ENCODE data around the gene RPS6KA5. TPM values are rescaled to one million over a fixed set of nuclear protein-coding genes. Genes with fewer than 3 reads are reported as not detected.
A peak's percentile ranks its signal among the peaks of the same experiment; 100 is the strongest.
"Not testable (repeated sequence)": the region's sequence is repeated elsewhere in the genome, so short reads cannot be mapped to it uniquely, and the experiment has no call there.

The RPS6KA5 gene
- total RNA-seq, 2 experiments from 2014 or later, result 28.0 to 29.8 TPM

DNA sequence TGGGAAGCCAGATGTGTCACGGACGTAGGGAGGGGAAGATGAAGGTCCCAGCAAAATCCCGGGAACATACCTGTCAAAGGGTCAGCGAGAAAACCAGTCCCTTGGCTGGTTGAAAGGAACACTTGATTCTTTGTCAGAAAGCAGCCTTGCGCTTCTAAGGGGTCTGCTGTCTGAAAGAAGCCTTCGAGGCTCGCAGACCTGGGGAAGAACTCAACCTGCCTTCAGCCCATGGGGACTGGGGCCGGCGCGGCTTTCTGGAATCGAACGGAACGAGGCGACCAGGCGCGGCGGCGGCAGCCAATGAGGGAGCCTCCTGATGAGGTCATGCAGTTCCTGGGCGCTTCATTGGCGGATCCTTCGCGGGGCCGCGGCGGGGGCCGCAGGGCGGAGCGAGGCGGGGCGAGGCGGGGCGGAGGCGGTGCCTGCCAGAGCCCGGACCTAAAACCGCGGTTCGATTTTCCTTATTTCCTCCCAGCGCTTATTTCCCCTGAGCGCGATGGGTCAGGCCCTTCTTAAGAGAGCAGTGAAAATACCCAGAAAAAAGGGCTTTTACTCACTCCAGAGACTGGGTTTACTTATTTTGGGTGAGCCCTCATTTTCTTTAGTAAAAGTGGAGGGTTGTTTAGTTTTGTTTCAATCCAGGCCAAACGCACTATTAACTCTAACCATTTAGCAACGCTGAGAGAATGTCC is 232.4 kb downstream of the RPS6KA5 start:
- Histone ChIP-seq H3K4me1 (ENCODE audit: insufficient read depth, low read length) (peaks cover 17% of the 10 kb centered on the region), H3K4me3 (ENCODE audit: low read length) (peak overlapping the region; percentile 49), H3K27ac (ENCODE audit: low read depth in 1 of 2, low read length in 2 of 2) (peak overlapping the region in 1 of 2 donors; percentile 67), H3K36me3 (ENCODE audit: insufficient read depth, low read length) (no peaks in the 10 kb centered on the region), H3K27me3 (ENCODE audit: control insufficient read depth in 1 of 2, insufficient read depth in 2 of 2, low read length in 2 of 2) (no peaks in the 10 kb centered on the region), H3K9me3 (ENCODE audit: control insufficient read depth in 1 of 2, insufficient read depth in 1 of 2, low read length in 2 of 2) (peaks cover 9 to 18% of the 10 kb centered on the region in 2 experiments)
- ChIA-PET CTCF (no interaction called here), POLR2A (no interaction called here)
- DNase-seq (peak; percentile 76 to 95 (median 84)), ATAC-seq (ENCODE audit: poor library complexity) (peak; percentile 99)
- Mint-ChIP-seq H3K9me3 (peaks cover 2% of the 10 kb centered on the region), H3K36me3 (ENCODE audit: low read depth) (no peaks in the 10 kb centered on the region), H3K27ac (peak overlapping the region; percentile 64), H3K4me1 (ENCODE audit: low read depth) (peaks cover 18% of the 10 kb centered on the region), H3K27me3 (no peaks in the 10 kb centered on the region), H3K4me3 (peak overlapping the region; percentile 67)
- intact Hi-C loops (cut with DNase I, micrococcal nuclease), result loop anchor here (5.0 to 10.0 kb wide), 4 partner anchors 66 to 873 kb away; partner anchors contain the start of genes EFCAB11 (in 1 of the 2) and TDP1 (in 1 of the 2)
- TF ChIP-seq, protein P1, sequence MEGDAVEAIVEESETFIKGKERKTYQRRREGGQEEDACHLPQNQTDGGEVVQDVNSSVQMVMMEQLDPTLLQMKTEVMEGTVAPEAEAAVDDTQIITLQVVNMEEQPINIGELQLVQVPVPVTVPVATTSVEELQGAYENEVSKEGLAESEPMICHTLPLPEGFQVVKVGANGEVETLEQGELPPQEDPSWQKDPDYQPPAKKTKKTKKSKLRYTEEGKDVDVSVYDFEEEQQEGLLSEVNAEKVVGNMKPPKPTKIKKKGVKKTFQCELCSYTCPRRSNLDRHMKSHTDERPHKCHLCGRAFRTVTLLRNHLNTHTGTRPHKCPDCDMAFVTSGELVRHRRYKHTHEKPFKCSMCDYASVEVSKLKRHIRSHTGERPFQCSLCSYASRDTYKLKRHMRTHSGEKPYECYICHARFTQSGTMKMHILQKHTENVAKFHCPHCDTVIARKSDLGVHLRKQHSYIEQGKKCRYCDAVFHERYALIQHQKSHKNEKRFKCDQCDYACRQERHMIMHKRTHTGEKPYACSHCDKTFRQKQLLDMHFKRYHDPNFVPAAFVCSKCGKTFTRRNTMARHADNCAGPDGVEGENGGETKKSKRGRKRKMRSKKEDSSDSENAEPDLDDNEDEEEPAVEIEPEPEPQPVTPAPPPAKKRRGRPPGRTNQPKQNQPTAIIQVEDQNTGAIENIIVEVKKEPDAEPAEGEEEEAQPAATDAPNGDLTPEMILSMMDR (IDR thresholded peaks at IDR 0.05), result no peak

DNA sequence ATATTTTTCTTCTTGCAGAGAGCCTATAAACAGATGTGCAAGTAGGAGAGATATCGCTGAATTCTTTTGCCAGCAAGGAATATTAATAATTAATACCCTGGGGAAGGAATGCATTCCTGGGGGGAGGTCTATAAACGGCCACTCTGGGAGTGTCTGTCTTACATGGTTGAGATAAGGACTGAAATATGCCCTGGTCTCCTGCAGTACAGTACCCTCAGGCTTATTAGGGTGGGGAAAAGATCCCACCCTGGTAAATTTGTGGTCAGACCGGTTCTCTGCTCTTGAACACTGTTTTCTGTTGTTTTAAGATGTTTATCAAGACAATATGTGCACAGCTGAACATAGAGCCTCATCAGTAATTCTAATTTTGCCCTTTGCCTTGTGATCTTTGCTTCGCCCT is 236.9 kb downstream of the RPS6KA5 start:
- Histone ChIP-seq H3K4me1 (ENCODE audit: insufficient read depth, low read length) (peaks cover 19% of the 10 kb centered on the region), H3K9me3 (ENCODE audit: control insufficient read depth in 1 of 2, insufficient read depth in 1 of 2, low read length in 2 of 2) (peaks cover 9 to 17% of the 10 kb centered on the region in 2 experiments)
- H3K4me3 Mint-ChIP-seq; DNase-seq; H3K36me3 ChIP-seq (ENCODE audit: insufficient read depth, low read length); H3K27ac ChIP-seq (ENCODE audit: low read depth in 1 of 2, low read length in 2 of 2); H3K27me3 Mint-ChIP-seq; H3K9me3 Mint-ChIP-seq; CTCF ChIA-PET; ATAC-seq (ENCODE audit: poor library complexity); POLR2A ChIA-PET; H3K36me3 Mint-ChIP-seq (ENCODE audit: low read depth); H3K27ac Mint-ChIP-seq; H3K27me3 ChIP-seq (ENCODE audit: control insufficient read depth in 1 of 2, insufficient read depth in 2 of 2, low read length in 2 of 2); H3K4me3 ChIP-seq (ENCODE audit: low read length): not testable (repeated sequence)
- intact Hi-C loops (cut with DNase I, micrococcal nuclease), result loop anchor here in 1 of 2 experiments (10.0 kb wide), 1 partner anchor 869 kb away; the partner anchor contains the start of genes EFCAB11 and TDP1
- peaks cover 24% of the 10 kb centered on the region for H3K4me1 Mint-ChIP-seq (ENCODE audit: low read depth)

DNA sequence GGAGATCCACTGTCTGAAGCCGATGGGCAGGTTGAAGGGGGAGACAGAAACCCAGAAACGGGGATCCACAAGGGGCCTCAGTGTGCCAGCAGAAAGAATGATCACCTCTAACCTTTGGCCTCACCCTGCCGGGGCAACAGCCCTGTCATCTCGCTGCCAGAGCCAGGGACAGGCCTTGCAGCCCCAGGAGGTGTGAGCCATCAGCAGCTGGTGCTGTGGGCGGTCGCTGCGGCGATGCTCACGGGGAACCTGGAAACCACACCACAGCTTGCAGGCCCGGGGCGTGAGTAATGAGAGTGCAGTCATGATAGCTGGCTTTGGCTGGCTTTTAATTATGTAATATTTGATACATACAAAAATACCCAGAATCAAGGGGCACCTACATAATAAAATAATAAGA is 239.5 kb downstream of the RPS6KA5 start:
- TF ChIP-seq, protein P1 (IDR thresholded peaks at IDR 0.05), result no peak
- Mint-ChIP-seq H3K4me3 (no peak overlapping the region), H3K27ac (peak overlapping the region; percentile 10), H3K4me1 (ENCODE audit: low read depth) (peaks cover 14% of the 10 kb centered on the region), H3K9me3 (peaks cover 2% of the 10 kb centered on the region), H3K36me3 (ENCODE audit: low read depth) (no peaks in the 10 kb centered on the region), H3K27me3 (peaks cover 7% of the 10 kb centered on the region)
- ChIA-PET CTCF (no interaction called here), POLR2A (interaction anchor here (0.7 kb wide), 1 partner anchor 46 kb away, joined by 3 read pairs; no protein-coding TSS in a partner anchor)
- ATAC-seq (ENCODE audit: poor library complexity), result peak; percentile 87
- Histone ChIP-seq H3K9me3 (ENCODE audit: control insufficient read depth in 1 of 2, insufficient read depth in 1 of 2, low read length in 2 of 2) (peaks cover 9 to 21% of the 10 kb centered on the region in 2 experiments), H3K27me3 (ENCODE audit: control insufficient read depth in 1 of 2, insufficient read depth in 2 of 2, low read length in 2 of 2) (peaks cover 5% of the 10 kb centered on the region in 2 experiments), H3K4me1 (ENCODE audit: insufficient read depth, low read length) (peaks cover 16% of the 10 kb centered on the region), H3K36me3 (ENCODE audit: insufficient read depth, low read length) (no peaks in the 10 kb centered on the region), H3K27ac (ENCODE audit: low read depth in 1 of 2, low read length in 2 of 2) (no peak overlapping the region), H3K4me3 (ENCODE audit: low read length) (no peak overlapping the region)
- peak; percentile 31 to 85 (median 54) for DNase-seq
- intact Hi-C loops (cut with DNase I, micrococcal nuclease), result loop anchor here in 1 of 2 experiments (10.0 kb wide), 1 partner anchor 866 kb away; the partner anchor contains the start of genes EFCAB11 and TDP1
